Activated CD4-positive, CD25-positive, alpha-beta regulatory T cell treated with anti-CD3 and anti-CD28 coated beads, Interleukin-2, amount 50 U/mL, for 16 hours (primary cell): Measurements from ENCODE around the gene PDLIM1.
"Not testable (repeated sequence)": the region's sequence is repeated elsewhere in the genome, so short reads cannot be mapped to it uniquely, and the experiment has no call there.

Experiments
- DNase-seq: peaks from one replicate; pipeline ENCODE4 v3.0.0-alpha.2; 2020; ENCODE audit warnings: low read depth, low spot score

Gene PDLIM1

DNA sequence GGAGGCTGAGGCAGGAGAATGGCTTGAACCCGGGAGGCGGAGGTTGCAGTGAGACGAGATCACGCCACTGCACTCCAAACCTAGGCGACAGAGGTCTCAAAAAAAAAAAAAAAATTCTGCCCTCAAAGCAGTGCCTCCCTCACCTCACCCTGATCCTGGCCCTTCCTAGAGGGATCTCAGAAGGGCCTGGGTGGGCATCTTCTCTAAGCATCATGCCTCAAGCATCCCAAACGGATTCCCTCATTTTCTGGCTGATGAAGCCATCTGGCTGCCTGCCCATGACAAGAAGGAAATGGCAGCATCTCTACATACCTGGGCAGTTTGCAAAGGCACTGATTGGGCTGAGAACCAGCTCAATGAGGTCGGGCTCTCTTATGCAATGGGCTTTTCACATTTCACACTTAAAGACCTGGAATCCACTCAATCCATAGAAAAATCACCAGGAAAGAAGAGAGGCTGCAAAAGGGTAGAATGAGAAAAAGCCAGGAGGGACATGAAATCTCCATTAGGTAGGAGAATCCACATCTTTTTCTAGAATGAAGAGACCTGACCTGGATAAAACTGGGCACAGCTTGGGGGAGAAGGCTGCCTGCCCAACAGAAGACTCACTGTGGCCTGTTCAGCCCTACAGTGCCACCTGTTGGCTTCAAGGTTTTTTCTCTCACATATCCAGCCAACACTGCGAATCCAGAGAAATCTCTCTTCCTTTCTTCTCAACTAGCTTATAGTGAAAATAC, 48.1 kb downstream of the PDLIM1 start:
- DNase-seq: no peak

GRCh38 chr10:95241533-95241932, 49.3 kb downstream of the PDLIM1 start:
- no peak for DNase-seq

- DNase-seq: no peak
Measured at GRCh38 chr10:95240811-95241210, 50.0 kb downstream of the PDLIM1 start.

DNA sequence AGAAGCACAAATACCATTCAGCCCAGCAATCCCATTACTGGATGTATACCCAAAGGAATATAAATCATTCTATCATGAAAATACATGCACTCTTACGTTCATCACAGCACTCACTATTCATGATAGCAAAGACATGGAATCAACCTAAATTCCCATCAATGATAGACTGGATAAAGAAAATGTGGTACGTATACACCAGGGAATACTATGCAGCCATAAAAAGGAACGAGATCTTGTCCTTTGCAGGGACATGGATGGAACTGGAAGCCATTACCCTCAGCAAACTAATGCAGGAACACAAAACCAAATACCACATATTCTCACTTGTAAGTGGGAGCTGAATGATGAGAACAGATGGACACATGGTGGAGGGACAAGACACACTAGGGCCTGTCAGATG, 50.7 kb downstream of the PDLIM1 start:
- not testable (repeated sequence) for DNase-seq

DNA sequence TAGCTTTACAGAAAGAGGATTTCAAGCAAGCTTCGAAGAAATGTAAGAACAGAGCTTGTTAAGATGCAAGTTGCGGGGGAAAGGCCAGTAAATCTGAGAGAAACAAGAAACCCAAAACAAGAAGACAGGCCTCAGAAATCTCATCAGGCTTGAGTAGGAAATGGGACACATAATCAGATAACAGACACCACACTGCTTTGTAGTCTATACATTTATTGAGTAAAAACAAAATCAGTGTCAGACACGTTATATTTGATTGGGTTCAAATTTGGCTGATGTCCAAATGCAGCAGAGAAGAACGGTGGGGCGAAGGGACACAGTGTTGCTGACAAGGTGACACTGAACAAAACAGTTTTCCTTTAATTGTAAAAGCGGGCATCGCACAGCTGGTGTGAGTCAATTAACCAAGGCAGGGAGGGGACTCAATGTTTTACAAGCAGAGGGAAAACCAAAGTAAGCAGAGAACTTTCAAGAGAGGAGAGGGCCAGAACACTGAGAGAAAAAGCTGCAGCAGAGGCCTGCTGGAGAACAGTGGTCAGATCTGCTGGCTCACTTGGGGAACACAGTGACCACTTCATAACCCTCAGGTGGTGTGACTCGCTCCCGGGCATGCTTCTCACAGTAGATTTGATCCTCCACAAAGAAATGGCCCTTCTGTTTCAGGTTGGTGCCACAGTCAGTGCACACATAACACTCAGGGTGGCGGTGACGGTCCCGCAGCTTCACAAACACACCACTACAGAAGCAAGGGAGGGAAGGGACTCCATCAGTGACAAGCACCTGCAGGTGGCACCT, 53.2 kb downstream of the PDLIM1 start:
- DNase-seq: no peak

DNA sequence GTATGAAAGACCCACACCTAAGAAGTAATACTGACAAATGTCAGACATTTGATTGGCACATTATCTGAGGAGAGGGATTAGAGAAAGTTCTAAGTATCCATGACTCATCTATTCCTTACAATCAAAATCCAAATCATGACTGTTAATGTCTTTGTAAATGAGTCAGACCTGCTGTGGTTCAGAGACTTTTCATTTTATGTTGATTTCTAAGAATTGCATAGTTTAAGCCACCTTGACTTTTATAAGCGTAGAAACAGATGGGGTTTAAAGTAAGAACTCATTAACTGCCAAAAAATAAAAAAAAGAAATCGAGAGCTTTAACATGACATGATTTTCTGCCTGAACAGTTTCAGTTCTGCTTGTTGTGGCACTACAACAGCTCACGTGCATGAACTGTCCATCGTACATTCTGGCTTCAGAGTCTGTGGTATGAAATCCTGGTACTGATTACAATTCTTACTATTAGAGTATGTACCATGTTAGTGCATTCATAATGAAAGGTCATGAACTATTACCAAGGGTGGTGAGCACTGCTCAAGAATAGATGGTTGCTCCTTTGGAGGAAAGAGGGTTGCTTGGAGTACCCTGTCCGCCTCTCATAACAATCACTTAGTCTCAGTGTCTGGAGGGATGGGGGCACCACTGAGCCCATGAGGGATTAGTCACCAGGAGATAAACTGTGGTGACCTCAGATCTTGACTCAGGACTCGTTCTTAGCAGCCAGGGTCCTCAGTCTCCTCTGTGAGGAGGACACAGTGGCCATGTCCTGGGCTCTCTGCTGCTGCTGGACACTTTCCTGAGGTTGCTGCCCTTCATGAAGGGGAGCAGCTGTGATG, 54.5 kb downstream of the PDLIM1 start:
- DNase-seq: no peak

DNA sequence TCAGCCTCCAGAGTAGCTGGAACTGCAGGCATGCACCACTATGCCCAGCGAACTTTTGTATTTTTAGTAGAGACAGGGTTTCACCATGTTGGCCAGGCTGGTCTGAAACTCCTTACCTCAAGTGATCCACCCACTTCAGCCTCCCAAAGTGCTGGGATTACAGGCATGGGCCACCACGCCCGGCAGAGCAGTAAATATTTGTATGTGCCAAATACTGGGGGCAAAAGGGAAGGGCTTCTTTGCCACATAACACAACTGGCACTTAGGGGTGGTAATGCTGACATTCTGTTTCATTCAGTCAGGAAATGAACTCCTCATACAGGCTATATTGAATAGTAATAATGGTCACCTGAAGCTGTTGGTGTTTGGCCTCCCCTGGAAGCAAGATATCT, 55.1 kb downstream of the PDLIM1 start:
- no peak for DNase-seq

DNA sequence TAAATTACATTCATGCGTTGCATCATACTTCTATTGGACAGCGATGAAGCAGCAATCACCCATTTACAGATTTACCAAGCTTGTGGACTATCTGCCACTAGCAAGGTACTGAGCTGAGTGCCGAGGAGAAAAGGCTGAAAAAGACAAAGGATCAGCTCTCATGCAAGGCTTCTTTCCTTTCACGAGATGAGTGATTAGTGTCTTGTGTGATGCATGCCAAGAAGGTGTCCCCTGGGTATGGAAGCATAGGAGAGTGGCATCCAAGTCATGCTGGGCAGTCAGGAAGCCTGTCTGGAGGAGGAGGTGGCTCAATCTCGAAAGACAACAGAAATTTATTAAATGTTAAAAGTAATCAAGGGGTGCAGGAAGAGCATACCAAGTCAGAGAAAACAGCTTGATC, 55.9 kb downstream of the PDLIM1 start:
- DNase-seq: no peak

DNA sequence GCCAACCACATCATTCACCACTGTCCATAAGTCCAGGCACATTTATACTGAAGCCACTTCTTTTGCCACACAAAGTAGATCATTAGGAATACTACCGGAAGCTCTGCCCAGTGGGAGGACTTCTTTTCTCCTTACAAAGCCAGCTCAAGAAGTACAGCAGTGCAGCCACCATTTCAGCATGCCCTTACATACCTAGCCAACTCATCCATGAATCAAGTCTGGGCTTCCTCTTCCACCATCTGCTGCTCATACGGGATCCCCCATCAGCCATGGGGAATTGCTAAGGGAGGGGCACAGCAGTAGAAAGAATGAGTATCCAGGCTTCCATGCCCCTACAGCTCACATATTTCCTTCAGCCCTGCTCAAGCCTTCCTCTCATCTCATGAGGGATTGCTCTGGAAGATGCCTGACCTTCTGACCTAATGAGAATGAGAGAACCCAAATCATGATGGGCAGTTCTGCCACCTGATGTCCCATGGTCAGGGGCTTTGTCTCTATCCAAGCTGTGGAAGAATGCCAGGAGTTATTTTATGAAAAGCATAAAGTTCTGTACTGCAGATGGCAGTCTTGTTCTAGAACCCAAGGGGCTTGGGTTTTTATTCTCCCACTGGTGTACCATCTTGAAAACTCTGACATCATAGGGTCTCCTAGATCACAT, 57.3 kb downstream of the PDLIM1 start:
- no peak for DNase-seq

- not testable (repeated sequence) for DNase-seq
Measured at GRCh38 chr10:95230677-95231586, 59.9 kb downstream of the PDLIM1 start.

- DNase-seq: no peak
Measured at GRCh38 chr10:95229724-95230627, 60.8 kb downstream of the PDLIM1 start.

- DNase-seq: not testable (repeated sequence)
Measured at GRCh38 chr10:95228934-95229723, 61.7 kb downstream of the PDLIM1 start.

DNA sequence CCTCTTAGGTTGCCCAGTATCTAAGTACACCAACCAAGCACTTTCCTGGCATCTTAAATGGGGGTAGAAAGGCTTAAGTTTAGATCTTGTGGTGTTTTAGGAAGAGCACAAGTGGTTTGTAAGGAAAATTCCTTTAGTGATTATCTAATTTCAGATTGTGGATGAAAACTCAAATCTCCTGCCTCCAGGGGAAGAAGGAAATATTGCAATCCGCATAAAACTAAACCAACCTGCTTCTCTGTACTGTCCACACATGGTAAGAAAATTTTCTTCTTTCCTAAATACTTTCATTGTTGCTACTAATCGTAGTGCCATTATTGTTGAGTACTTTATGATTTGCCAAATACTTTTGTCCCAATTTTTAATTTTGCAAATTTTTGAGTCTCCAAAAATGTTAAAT, 65.7 kb downstream of the PDLIM1 start:
- DNase-seq: no peak

- DNase-seq: no peak
Measured at GRCh38 chr10:95221124-95221523, 69.7 kb downstream of the PDLIM1 start.

GRCh38 chr10:95220539-95220938, 70.3 kb downstream of the PDLIM1 start:
- no peak for DNase-seq

GRCh38 chr10:95217476-95217875, 73.3 kb downstream of the PDLIM1 start:
- no peak for DNase-seq

DNA sequence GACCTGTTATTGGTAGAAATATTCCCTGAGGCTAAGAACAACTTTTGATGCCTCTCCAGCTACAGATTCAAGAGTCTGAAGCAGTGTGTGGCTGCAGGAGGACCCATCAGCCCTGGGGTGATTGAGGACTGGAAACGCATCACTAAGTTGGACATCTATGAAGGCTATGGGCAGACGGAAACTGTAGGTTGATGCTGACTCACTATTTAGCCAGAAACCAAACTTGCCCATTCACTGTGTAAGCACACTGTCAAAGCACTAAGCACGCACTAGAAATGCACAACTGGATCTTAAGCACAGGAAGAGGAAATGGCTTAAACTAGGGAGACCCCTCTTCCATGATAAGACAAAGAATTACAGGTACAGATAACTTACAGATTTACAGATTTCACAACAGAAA, 76.0 kb downstream of the PDLIM1 start:
- DNase-seq: no peak

GRCh38 chr10:95214369-95214768, 76.4 kb downstream of the PDLIM1 start:
- DNase-seq: no peak
